Spleen (tissue), 11 donors: ENCODE results near the gene DUSP15. TPM values are rescaled to one million over a fixed set of nuclear protein-coding genes. Genes with fewer than 3 reads are reported as not detected.
A peak's percentile ranks its signal among the peaks of the same experiment; 100 is the strongest.

ENCODE experiments used
- DNase-seq: peaks from one replicate; pipeline ENCODE4 v3.0.0-alpha.2; 2020
- H3K27ac ChIP-seq, 8 donors: fragments of 200-600 bp; sonication (generic) in 7 of 8; 1 replicate in 4 of 8; 2 replicates in 4 of 8; pipeline versions ENCODE4 v1.5.0 to v1.8.0; 2016 to 2021; ENCODE audit warnings: inconsistent platforms in 4 of 8, mild to moderate bottlenecking in 4 of 8, moderate library complexity in 1 of 8
- H3K27me3 ChIP-seq, 7 donors: fragments of 200-600 bp; sonication (generic) in 6 of 7; replicated peaks in 1 of 7; 1 replicate in 4 of 7; 2 replicates in 3 of 7; pipeline versions ENCODE4 v1.5.0 to v1.8.0; 2016 to 2021; ENCODE audit warnings: inconsistent platforms in 3 of 7, mild to moderate bottlenecking in 1 of 7
- H3K36me3 ChIP-seq, 6 donors: fragments of 200-600 bp; sonication (generic) in 5 of 6; 1 replicate in 4 of 6; 2 replicates in 2 of 6; pipeline versions ENCODE4 v1.5.0 to v1.8.0; 2016 to 2021; ENCODE audit warnings: inconsistent platforms in 2 of 6
- H3K4me1 ChIP-seq, 6 donors: fragments of 200-600 bp; sonication (generic) in 5 of 6; 1 replicate in 3 of 6; 2 replicates in 3 of 6; pipeline versions ENCODE4 v1.5.0 to v1.8.0; 2016 to 2021; ENCODE audit warnings: inconsistent platforms in 3 of 6
- H3K4me3 ChIP-seq, 8 donors: fragments of 200-600 bp; sonication (generic) in 7 of 8; 1 replicate in 4 of 8; 2 replicates in 4 of 8; pipeline versions ENCODE4 v1.5.0 to v1.8.0; 2016 to 2021; ENCODE audit warnings: inconsistent platforms in 4 of 8, mild to moderate bottlenecking in 4 of 8, moderate library complexity in 2 of 8
- H3K9me3 ChIP-seq, 8 donors: fragments of 200-600 bp; sonication (generic) in 7 of 8; 1 replicate in 4 of 8; 2 replicates in 4 of 8; pipeline versions ENCODE4 v1.5.0 to v1.8.0; 2016 to 2021; ENCODE audit warnings: inconsistent platforms in 4 of 8
- POLR2A ChIP-seq, 3 donors: fragments of 450-650 bp; IDR thresholded peaks; one replicate each; pipeline ENCODE4 v1.5.1; 2017; ENCODE audit warnings: antibody characterized with exemption in 3 of 3, mild to moderate bottlenecking in 1 of 3
- POLR2AphosphoS5 ChIP-seq, 3 donors: sonication (generic); formaldehyde crosslinking; IDR thresholded peaks; one replicate each; pipeline ENCODE4 v1.5.1; 2017; ENCODE audit warnings: antibody characterized with exemption in 3 of 3
- WGBS, 5 donors: extraction: QIAGEN DNeasy Blood & Tissue Kit in 3 of 5; methylation state at CpG; one replicate each; pipeline versions ENCODE4 v1.1.5 to v1.1.7; 2013 to 2018; 5-methylcytosine and 5-hydroxymethylcytosine counted together
- intact Hi-C: fragments of 100-400 bp; cut with DNase I; formaldehyde crosslinking; loops from one replicate; pipeline ENCODE4 v1.15.0; 2023; ENCODE audit warnings: low total_unique reads
- polyA plus RNA-seq, 3 donors: library from polyadenylated mRNA; stranded (reverse); fragments of 200-250 nt; gene quantifications; one replicate each; pipeline ENCODE4 v1.2.1, GENCODE V29; 2013
- total RNA-seq, 7 donors: library from RNA; depleted of rRNA in 3 of 7; stranded (reverse); fragments of >200 nt in 3 of 7; fragmentation: NEBNext Ultra II Directional in 4 of 7; extraction: Animal tissue kit (Norgen Biotek cat#: 25700) in 4 of 7; gene quantifications; one replicate each; pipeline versions ENCODE4 v1.1.0 to v1.2.1, GENCODE V29; 2016 to 2021
- TF ChIP-seq, protein P1 (sequence below), 11 experiments: fragments of 200-600 bp in 7 of 11; fragments of 450-650 bp in 4 of 11; sonication (generic) in 4 of 11; IDR thresholded peaks in 8 of 11; conservative IDR thresholded peaks in 3 of 11; 1 replicate in 7 of 11; 2 replicates in 4 of 11; pipeline versions ENCODE4 v1.4.0 to v1.8.0; 2016 to 2021; ENCODE audit warnings: antibody characterized with exemption in 11 of 11, inconsistent platforms in 4 of 11, mild to moderate bottlenecking in 1 of 11
- donor health status: healthy with polysubstance abuse.
- donor health status: DM: no; HTN: no; CAD: no; lungs with moderate emphysema.
- donor health status: DM: no; HTN: no; CAD: no.
- donor health status: Bipolar disorder and iron deficiency.
- donor health status: healthy.
- donor health status: DM: no; HTN: no; CAD: no.
- donor health status: DM: yes; HTN: yes; CAD: no.

The DUSP15 gene
- total and polyA plus RNA-seq, 10 donors: 0.69 to 7.3 (median 2.3) TPM

DNA sequence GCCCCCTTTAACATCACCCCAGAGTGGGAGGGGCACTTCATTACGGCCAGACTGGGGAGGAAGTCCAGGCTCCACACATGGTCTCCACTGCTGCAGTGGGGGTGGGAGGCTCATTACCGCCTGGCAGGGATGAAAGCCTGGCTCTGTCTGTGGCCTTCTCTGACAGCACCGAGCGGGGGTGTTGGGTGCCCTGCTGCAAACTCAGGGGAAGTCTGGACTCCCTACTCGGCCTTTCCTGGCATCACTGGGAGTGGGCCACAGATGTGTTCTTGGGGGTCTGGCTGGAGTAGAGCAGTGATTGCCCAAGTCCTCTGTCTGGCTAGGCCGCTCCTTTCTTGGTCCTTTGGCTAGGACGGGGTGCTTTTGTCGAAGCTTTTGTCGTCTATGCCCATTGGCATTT is 27.2 kb upstream of the DUSP15 start:
- intact Hi-C loops: no loop called here
- TF ChIP-seq POLR2AphosphoS5 (IDR thresholded peaks at IDR 0.05) (no peak), POLR2A (IDR thresholded peaks at IDR 0.05) (no peak)
- TF ChIP-seq, protein P1, sequence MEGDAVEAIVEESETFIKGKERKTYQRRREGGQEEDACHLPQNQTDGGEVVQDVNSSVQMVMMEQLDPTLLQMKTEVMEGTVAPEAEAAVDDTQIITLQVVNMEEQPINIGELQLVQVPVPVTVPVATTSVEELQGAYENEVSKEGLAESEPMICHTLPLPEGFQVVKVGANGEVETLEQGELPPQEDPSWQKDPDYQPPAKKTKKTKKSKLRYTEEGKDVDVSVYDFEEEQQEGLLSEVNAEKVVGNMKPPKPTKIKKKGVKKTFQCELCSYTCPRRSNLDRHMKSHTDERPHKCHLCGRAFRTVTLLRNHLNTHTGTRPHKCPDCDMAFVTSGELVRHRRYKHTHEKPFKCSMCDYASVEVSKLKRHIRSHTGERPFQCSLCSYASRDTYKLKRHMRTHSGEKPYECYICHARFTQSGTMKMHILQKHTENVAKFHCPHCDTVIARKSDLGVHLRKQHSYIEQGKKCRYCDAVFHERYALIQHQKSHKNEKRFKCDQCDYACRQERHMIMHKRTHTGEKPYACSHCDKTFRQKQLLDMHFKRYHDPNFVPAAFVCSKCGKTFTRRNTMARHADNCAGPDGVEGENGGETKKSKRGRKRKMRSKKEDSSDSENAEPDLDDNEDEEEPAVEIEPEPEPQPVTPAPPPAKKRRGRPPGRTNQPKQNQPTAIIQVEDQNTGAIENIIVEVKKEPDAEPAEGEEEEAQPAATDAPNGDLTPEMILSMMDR (IDR thresholded peaks at IDR 0.05 in 8 of 11, conservative IDR thresholded peaks at IDR 0.05 in 3 of 11): no peak
- Histone ChIP-seq H3K27ac (no peak overlapping the region), H3K4me3 (no peak overlapping the region), H3K4me1 (peaks cover 0 to 17% (median 10%) of the 10 kb centered on the region in 6 donors), H3K9me3 (no peaks in the 10 kb centered on the region), H3K27me3 (no peaks in the 10 kb centered on the region), H3K36me3 (no peaks in the 10 kb centered on the region)
- 82 to 92% (median 86%) methylated on average over 9 of the region's 9 CpGs for WGBS, 5 donors
- DNase-seq: no peak

DNA sequence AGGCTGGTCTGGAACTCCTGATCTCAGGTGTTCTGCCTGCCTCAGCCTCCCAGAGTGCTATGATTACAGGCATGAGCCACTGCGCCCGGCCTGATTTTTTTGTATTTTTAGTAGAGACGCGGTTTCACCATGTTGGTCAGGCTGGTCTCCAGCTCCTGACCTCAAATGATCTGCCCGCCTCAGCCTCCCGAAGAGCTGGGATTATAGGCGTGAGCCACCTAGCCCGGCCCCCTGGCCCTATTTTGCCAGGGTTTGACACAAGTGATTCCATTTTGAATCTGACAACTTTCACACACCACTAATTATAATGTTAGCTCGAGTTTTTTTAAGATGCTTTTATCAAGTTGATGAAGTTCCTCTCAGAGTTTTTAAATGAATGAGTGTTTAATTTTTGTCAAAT is 25.7 kb upstream of the DUSP15 start:
- Histone ChIP-seq H3K4me1 (peaks cover 0 to 17% (median 10%) of the 10 kb centered on the region in 6 donors), H3K4me3 (no peak overlapping the region), H3K9me3 (no peaks in the 10 kb centered on the region), H3K27me3 (no peaks in the 10 kb centered on the region), H3K27ac (peak overlapping the region in 4 of 8 donors; percentile 67 to 83 (median 76)), H3K36me3 (no peaks in the 10 kb centered on the region)
- DNase-seq: no peak
- WGBS, 5 donors: 92 to 97% (median 93%) methylated on average over 9 of the region's 9 CpGs
- intact Hi-C loops: no loop called here
- no peak for TF ChIP-seq POLR2AphosphoS5 (IDR thresholded peaks at IDR 0.05)
- TF ChIP-seq POLR2A (IDR thresholded peaks at IDR 0.05): no peak

- intact Hi-C loops: no loop called here
- Histone ChIP-seq H3K9me3 (no peaks in the 10 kb centered on the region), H3K27ac (peak overlapping the region; percentile 27 to 83 (median 70)), H3K27me3 (no peaks in the 10 kb centered on the region), H3K4me3 (no peak overlapping the region), H3K4me1 (peaks cover 0 to 17% (median 10%) of the 10 kb centered on the region in 6 donors), H3K36me3 (no peaks in the 10 kb centered on the region)
- WGBS, 5 donors: 28 to 49% (median 36%) methylated on average over 8 of the region's 8 CpGs
- DNase-seq: no peak
- TF ChIP-seq, protein P1 (IDR thresholded peaks at IDR 0.05 in 8 of 11, conservative IDR thresholded peaks at IDR 0.05 in 3 of 11): peak in 1 of 11 experiments; percentile 7
- TF ChIP-seq POLR2A (IDR thresholded peaks at IDR 0.05) (no peak), POLR2AphosphoS5 (IDR thresholded peaks at IDR 0.05) (peak in 1 of 3 donors; percentile 36)
Measured at GRCh38 chr20:31894980-31895675, 24.8 kb upstream of the DUSP15 start.

GRCh38 chr20:31890646-31891045 is 20.3 kb upstream of the DUSP15 start:
- TF ChIP-seq, protein P1 (IDR thresholded peaks at IDR 0.05 in 8 of 11, conservative IDR thresholded peaks at IDR 0.05 in 3 of 11): no peak
- TF ChIP-seq POLR2A (IDR thresholded peaks at IDR 0.05) (no peak), POLR2AphosphoS5 (IDR thresholded peaks at IDR 0.05) (no peak)
- 74 to 77% (median 74%) methylated on average over 8 of the region's 8 CpGs for WGBS, 5 donors
- no peak overlapping the region for H3K4me3 ChIP-seq

More at GRCh38 chr20:31890646-31891045, 20.3 kb upstream of the DUSP15 start:
- Histone ChIP-seq H3K27ac (no peak overlapping the region), H3K36me3 (no peaks in the 10 kb centered on the region), H3K4me1 (peaks cover 0 to 12% (median 9%) of the 10 kb centered on the region in 6 donors), H3K9me3 (no peaks in the 10 kb centered on the region), H3K27me3 (peaks cover 0 to 8% (median 0%) of the 10 kb centered on the region in 7 donors)
- intact Hi-C loops: no loop called here
- no peak for DNase-seq
